G401.6 (cell line): Measurements from ENCODE around the gene ZFPM1.
"Not testable (repeated sequence)": the region's sequence is repeated elsewhere in the genome, so short reads cannot be mapped to it uniquely, and the experiment has no call there.

Experiments
- FAIRE-seq: peaks from 2 replicates; lab custom pipeline; 2012; peaks lifted over from hg19 to GRCh38; lab: Jason Lieb, UNC

ZFPM1 gene

DNA sequence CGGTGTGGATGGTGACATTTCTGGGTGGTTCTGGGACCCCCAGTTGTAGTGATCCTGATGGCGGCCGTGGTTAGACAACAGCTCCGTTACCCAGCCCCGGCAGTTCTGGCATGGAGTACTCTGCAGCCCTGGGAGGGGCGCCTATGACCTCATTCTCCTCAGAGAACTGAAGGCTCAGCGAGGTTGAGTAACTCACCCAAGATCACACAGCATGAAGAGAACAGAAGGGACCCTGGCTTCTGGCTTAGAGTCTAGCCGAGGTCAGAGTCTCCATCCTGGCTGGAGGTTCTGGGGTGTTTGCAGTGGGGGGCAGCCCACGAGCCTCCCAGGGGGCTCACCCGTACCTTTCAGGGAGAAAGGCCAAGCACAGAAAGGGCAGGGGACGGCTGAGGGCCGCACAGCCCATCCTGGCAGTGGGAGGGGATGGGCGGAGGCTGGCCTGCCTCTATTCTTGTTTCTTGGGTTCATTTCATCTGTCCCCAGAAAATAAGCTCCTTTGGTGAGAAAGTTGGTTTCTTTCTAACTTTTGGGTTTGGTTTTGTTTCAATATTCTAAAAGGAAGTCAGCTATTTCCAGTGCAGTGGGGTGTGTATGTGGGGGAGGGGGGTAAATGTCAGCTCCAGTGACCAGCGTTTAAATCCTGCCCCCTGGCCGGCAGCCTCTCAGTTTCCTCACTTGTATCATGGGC is 13.2 kb downstream of the ZFPM1 start:
- FAIRE-seq: no peak

DNA sequence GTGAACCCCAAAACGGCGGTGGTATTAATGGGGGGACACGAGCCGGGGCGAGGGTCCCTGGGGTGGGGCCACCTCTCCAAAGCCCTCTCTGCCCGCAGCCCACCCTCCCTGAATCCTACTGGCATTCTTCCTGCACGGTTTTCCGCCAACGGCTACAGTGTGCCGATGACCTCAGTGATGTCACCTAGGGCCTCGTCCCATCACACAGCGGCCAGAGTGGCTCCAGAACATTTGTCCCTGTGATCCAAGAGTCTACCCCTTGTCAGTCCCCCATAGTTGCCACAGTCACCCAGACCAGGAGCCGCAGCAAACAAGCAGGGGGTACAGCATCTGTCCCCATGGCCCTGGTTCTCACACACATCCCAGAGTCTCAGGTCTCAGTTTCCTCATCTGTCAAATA is 13.9 kb downstream of the ZFPM1 start:
- FAIRE-seq: no peak

DNA sequence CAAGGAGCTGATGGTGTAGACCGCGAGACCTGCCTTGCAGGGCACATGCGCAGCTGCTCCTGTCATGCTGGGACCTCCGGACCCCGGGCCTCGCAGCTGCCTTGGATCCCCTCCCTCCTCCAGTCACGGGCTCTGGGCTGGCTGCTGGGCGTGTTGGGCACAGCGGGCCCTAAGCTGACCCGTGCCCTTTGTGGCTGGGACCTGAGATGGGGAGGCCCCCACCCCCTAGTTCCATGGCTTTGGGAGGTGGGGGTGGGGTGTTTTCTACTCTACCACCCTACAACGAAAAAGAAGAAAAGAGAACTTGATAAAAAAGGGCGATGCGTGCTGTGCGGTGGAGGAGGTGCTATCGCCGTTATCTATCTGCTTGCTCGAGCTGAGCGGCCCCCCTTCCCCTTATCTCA is 14.5 kb downstream of the ZFPM1 start:
- no peak for FAIRE-seq

DNA sequence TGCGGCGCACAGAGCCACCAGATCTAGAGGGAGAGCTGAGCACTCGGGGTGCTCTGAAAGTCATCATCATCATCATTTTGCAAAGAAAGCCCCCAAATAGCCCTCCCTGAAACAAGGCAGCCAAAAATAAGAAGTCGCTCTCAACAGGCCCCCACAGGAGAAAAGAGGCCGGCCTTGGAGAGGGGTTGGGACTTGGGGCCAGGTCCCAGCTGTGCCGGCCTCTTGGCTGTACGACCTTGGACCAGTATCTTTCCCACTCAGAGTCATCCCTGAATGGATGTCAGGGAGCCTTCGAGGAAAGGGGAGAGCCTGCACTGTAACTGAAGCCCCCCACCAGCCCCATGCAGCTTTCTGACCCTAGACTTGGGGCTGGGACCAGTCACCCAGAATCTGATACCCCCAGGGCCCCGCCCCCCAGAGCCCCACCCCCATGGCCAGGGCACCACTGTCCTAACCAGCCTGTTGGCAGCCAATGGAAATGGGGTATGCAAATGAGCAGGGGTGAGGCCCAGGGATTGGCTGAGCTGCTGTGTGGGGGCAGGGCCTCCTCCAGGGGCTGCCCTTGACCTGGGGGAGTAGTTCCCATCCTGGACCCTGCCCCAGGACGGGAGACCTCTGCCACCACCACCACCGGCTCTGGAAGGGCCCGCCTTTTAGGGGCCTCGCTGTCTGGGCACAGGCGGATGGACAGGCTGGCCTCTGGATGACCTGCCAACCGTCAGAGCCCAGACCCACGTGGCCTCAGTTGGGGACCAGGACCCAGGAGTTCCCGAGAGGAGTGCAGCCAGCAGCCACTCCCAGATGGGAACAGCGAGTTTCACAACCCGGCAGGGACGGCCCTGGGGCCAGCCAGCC is 15.4 kb downstream of the ZFPM1 start:
- no peak for FAIRE-seq

DNA sequence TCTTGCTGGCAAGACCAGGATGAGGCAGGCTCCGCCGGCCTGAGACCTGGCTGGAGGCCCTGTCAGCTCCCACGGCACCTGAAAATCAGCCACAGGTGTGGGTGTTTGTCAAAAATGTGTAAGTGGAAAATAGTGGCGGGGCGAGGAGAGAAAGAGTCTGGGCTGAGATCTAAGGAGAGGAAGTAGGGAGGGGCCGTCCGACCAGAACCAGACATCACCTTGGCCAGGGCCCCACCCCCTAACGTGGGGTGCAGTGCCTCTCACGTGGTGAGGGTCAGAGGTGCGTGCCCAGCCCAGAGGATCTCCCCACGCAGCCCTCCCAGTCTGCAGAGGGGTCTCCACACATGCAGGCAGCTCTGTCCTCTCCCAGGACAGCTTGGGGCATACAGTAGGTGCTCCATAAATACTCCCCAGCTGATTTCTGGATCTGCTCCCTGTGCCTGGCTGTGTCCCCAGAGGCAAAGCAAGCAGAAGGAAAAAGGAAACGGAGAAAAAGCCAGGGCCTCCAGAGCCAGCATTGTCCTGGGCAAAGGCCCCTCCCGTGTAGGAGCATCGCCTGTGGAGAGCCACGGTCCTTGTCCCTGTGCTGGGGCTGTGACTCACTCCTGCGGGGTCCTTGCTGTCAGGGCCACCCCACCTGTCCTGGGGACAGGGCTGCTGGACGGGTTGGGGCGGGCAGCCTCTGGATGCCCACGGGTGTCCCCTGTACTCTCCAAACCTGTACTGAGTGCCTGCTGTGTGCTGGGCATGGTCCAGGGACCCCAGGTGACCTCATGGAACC is 16.7 kb downstream of the ZFPM1 start:
- no peak for FAIRE-seq

DNA sequence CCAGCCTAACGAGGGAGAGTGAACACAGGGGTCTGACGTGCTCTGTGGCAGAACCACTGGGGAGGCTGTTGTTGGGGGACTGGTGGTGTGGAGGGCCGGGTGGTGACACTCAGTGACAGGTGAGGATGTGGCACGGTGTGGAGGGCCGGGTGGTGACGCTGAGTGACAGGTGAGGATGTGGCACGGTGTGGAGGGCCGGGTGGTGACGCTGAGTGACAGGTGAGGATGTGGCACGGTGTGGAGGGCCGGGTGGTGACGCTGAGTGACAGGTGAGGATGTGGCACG is 17.3 kb downstream of the ZFPM1 start:
- FAIRE-seq: not testable (repeated sequence)

DNA sequence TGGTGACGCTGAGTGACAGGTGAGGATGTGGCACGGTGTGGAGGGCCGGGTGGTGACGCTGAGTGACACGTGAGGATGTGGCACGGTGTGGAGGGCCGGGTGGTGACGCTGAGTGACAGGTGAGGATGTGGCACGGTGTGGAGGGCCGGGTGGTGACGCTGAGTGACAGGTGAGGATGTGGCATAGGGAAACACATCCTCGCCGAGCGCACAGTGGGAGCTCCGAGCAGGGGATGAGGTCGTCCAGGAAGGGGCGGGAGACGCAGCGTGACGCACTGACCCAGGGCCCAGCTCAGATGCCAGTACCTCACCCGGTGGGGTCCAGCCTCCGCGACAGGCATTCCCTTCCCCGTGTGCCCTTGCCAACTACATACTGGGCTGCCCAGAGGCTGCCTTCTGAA is 17.6 kb downstream of the ZFPM1 start:
- not testable (repeated sequence) for FAIRE-seq

DNA sequence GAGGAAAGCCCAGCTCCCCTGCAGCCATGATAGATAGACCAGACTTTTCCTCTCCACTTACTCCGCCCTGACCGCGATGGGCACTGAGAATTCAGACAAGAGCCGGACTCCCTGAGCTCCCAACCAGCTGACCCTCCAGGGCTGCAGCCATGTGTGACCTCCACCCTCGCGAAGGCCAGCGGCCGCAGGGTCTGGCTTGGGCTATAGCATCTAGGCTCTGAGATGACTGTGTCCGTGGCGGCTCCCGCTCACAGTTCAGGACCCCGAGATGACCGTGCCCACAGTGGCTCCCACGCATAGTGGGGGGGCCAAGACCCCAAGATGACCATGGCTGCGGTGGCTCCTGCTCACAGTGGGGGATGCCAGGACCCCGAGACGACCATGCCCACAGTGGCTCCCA is 18.0 kb downstream of the ZFPM1 start:
- FAIRE-seq: no peak

DNA sequence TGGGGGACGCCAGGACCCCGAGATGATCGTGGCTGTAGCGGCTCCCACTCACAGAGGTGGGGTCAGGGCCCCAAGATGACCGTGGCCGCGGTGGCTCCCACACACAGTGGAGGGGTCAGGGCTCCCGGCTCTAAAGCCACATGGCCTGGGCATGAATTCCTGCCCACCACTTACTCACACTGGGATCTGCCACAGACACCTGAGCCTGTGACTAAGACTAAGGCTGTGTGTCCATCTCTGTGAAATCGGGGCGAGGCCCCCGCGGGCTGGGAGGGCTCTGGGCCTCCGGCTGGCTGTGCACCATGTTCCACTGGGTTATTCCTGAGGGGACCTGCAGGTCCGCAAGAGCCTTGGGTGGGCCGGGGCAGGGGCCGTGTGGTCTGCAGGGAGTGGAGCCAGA is 18.5 kb downstream of the ZFPM1 start:
- no peak for FAIRE-seq

DNA sequence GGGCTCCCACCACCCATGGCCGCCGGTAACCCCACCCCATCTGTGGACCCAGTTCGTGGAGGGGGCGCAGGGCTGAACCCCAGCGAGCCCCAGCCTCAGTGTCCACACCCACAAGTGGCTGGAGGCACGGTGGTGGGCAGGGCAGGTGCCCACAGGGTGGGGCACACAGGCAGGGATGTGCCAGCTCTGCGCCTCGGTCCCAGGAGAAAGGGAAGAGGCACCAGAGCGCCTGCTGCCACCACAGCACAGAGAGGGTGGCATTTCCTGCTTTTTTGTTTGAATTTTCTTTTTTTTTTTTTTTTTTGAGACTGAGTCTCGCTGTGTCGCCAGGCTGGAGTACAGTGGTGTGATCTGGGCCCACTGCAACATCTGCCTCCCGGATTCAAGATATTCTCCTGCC is 19.0 kb downstream of the ZFPM1 start:
- FAIRE-seq: no peak

DNA sequence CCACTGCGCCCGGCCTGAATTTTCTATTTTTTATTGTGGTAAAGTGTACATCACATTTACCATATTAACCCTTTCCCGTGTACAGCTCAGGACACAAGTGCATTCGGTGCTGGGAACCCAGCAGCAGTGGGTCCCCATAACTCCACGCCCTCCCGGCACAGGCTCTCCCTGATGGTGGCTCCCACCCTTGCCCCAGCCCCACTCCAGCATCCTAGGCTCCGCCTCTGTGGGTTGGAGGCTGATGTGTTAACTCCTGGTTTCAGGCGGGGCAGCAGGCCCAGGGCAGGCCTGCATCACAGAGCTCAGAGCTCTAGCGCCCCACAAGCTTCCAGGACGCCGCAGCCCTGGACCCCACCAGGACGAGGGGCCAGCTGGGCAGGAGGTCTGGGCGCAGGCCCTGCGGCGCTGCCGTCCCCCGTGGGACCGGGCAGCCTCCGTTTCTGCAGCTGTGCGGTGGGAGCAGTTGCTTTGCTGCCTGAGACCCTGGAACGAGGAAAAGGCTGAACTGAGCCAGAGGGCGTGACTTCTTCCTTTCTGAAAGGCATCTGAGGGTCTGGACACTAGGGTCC is 19.6 kb downstream of the ZFPM1 start:
- FAIRE-seq: no peak

DNA sequence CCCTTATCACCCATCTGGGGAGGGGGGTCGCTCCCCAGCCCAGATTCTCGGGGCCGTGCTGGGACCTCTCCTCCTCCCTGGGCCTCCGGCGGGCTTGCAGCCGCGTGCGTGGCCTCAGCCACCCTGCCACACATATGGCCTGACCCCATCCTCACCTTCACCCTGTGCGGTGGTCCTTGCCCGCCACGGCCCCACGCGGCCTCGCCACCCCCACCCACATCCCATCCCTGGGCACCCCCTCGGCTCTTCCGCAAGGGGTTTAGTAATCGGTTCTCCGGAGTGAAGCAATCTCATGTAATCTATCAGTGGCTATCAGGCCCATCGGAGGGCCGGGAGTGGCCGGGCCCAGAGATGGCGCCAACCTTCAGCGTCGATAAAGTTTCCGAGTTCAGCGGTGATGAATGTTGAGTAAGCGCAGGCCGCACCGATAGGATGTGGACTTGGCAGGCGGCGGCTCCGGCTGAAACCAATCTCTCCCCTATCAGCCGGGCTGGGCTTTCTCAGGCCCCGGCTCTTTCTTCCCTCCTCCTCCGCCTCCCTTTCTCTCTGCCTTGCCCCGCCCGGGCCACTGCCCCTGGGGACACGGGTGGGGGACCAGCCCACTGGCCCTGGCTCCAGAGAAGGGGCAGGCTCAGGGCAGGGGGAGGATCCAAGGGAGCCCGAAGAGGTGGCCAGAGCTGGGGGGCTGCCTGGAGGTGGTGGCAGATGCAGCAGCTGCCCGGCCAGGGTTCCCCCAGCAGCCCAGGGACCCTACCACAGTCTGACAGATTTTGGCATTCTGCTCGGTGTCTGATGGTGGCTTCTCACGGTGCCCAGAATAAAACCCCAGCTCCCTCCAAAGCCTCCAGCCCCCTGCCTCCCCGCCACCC is 20.8 kb downstream of the ZFPM1 start:
- FAIRE-seq: no peak

DNA sequence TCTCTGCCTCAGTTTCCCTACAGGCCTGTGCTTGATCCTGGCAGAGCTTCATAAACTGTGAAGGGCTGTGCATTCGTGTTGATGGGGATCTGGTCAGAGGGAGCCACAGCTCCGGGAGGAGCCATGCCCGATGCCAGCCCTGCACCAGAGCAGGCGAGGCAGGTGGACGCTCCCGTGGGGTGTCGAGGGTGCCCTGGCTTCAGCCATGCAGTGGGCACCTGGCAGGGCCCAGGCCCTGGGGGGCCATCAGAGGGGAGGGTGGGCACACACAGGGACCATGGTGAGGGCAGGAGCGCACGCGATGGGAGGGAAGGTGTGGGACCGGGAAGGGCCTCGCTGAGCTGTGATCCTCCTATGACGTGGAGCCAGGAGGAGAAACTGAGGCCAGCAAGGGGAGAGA is 22.0 kb downstream of the ZFPM1 start:
- no peak for FAIRE-seq

DNA sequence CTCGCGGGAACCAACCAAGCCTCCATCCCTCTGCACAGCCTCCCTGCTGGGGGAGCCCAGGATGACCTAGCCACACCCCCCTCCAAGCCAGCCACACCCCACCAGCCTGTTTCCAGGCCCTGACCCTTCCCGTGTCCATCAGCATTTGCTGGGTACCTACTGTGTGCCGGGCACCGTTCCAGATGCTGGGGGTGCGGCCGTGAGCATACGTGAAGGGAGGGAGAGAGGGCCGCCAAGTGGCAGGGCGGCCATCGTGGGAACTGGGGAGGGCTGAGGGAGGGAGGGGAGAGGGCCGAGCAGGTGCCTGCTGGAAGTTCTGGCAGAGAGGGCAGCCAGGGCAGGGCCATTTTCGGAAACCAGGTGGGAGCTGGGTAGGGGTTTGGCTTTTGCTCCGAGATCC is 23.1 kb downstream of the ZFPM1 start:
- FAIRE-seq: no peak

DNA sequence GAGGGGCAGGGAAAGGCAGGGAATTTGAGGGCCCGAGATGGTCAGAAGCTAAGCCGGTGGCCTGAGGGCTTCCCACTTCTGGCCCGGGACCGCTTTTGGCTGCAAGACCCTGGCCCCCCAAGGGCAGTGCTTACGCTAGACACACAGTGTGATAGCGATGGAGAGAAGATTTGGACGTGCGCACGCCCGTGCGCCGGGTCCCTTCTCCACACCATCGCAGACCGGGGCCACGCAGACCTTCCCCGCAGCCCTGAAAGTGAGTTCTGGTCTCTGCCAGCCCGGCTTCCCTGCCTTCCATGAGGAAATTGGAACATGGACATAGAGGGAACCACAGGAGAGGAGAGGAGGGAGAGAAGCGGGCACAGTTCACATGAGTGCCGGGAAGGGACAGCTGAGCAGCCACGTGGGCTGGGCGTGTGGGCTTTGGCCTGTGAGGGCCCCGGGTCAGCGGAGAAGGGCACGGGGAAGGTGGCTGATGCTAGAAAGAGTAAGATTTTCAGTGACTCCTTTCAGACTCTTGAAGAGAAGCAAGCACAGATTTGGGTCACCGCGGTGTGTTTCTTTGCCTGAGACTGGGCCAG is 23.8 kb downstream of the ZFPM1 start:
- no peak for FAIRE-seq

DNA sequence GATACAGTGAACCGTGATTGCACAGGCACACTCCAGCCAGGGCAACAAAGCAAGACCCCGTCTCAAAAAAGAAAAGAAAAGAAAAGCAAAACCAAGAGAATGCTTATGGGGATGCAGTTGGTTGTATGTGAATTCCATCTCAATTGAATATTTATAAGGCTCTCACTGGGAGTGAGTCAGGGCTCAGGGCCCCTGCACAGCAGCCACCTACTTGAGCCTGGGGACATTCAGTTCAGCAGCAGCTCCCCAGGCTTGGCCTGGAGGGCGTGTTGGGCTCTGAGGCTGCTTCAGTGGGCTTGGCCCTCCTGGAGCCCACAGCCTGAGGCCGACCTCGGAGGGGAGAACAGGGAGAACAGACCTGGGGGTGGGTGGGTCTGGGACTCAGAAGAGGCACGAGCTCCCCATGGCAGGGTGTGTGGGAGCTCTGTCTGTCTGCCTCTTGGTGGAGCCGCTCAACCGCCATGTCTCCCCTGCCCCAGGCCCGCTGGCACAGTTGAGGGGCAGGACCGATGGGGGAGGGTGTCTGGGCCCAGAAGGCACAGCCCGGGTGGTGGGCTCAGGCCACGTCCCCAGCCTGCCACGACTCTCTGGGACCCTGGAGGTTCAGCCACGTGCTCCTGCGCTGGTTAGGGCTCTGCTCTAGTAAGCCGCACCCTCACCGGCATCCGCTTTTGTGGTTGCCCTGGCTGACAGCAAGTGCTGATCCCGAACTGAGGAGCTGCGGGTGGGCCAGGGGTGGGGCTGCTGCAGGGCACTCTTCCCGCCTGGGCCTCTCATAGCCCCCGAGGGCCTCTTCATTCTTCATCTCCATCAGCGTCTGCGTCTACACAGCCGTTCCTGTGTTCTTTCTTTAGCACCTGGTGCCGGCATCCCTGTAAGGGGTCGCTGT is 24.8 kb downstream of the ZFPM1 start:
- no peak for FAIRE-seq

DNA sequence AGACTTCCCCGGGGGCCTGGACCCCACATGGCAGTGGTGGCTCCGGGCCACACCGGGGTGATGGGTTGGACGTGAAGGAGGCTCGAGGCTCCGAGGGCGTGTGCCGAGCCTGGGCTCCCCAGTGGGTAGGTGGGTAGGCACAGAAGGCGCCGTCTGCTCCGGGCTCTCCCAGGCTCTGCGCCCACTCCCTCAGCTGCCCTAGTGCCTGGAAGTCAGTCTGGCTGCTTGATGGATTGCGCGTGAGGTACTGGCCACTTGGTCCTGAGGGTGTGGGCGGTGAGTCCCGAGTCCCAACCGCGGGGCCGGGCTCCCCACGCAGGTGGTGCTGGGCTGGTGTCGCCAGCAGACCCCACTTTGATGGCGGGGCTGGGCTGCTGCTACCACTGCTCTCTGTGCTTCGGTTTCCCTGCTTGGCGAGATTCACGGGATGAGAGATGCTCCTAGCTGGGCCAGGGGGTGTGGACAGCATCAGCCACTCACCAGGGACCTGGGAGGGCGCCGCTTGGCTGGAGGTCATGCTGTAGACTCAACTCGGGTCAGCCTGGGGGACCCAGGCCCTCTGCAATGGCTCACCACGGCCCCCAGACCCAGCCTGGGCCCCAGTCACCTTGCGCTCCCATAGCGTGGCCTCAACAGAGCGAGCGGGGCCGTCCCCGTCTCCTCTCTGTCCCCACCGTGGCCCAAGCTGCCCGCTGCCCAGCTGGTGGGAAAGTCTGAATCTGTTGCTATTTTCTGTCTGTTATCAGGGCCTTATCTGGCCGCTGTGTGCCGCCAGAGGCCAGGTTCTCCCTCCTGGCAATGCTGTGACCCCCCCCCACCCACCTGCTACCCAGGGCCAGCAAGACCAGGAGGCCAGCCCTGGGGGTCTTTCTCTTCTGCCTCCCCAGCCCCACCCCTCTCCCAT is 26.1 kb downstream of the ZFPM1 start:
- no peak for FAIRE-seq

DNA sequence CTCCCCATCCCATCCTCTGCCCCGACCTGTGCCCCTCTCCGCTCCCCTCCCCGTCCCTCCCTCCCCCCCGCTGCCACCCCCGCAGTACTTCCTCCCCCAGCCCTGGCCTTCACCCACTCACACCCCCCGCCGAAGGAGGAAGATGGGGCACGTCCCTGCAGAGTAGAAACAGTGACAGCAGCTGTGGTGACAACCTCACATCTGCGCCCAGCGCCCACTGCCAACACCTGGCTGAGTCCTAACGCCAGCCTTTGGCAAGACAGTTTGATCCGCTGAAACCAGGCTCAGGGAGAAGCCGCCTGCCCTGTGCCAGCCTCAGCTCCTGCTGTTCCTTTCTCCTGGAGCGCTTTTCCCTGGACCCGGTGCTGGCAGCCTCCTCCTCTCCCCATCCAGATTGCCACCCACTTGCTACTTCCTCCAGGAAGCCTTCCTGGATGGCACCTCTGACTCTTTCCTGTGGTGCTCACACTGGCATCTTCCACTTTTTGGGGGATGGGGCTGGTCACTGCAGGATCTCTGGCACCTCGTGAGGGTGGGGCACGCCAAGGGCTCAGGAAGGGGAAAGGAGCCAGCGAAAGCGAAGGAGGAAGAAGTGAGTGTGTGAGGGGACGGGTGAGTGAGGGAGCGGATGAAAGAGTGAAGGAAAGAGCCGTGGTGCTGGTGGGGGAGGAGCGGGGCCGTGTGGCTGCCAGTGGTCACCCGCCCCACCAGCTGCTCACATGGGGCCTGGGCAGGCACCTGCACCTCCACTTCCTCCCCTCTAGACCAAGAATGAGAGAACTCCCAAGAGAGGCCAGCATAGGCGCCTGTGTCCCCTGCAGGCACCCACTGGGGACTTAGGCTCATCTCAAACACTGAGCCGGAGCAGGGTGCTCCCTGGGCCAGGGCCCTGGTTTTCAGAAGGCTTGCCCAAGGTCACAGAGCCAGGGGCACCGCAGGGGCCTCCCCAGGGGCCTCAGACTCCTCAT is 27.0 kb downstream of the ZFPM1 start:
- no peak for FAIRE-seq
